BLaER1 (cell line): ENCODE measurements around the gene PICK1.

Experiments used
- H3K27ac ChIP-seq: shearing (Covaris generic); formaldehyde crosslinking; 2 replicates; pipeline ENCODE4 v1.8.1; 2022
- H3K27me3 ChIP-seq: shearing (Covaris generic); formaldehyde crosslinking; 2 replicates; pipeline ENCODE4 v1.8.1; 2022
- H3K36me3 ChIP-seq: shearing (Covaris generic); formaldehyde crosslinking; 2 replicates; pipeline ENCODE4 v1.8.1; 2022
- H3K4me1 ChIP-seq: shearing (Covaris generic); formaldehyde crosslinking; 2 replicates; pipeline ENCODE4 v1.8.1; 2022
- H3K4me2 ChIP-seq: shearing (Covaris generic); formaldehyde crosslinking; 2 replicates; pipeline ENCODE4 v1.8.1; 2022
- H3K4me3 ChIP-seq: shearing (Covaris generic); formaldehyde crosslinking; 2 replicates; pipeline ENCODE4 v1.8.1; 2022
- H3K9ac ChIP-seq: shearing (Covaris generic); formaldehyde crosslinking; 2 replicates; pipeline ENCODE4 v1.8.1; 2022
- H3K9me3 ChIP-seq: shearing (Covaris generic); formaldehyde crosslinking; 2 replicates; pipeline ENCODE4 v1.8.1; 2022
- H4K20me1 ChIP-seq: shearing (Covaris generic); formaldehyde crosslinking; 2 replicates; pipeline ENCODE4 v1.8.1; 2022
- Cebpa-rat ChIP-seq: shearing (Covaris generic); IDR thresholded peaks from 2 replicates; pipeline ENCODE4 v1.8.1; 2022

PICK1 gene

DNA sequence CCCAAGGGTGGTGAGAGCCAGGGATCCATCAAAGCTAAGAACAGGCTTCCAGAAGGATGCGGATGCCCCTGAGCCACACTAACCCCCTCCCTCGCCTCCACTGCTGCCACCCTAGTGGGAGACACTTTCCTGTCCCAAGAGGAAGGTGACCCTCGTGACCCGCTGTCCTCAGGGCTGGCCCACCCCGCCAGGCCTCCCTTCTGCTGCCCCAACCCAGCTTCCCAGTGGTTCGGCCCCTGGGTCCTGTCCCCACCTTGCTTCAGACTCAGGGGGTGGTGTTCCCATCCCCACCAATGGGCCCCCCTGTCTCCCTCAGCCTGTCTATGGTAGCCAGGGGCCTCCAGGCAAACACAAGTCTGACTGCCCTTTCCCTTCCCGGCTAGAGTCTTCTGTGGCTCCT is 6.5 kb upstream of the PICK1 start:
- Histone ChIP-seq H3K4me1 (peaks cover 41% of the 10 kb centered on the region), H3K4me2 (no peak overlapping the region), H3K27me3 (no peaks in the 10 kb centered on the region), H3K36me3 (no peaks in the 10 kb centered on the region), H3K27ac (no peak overlapping the region), H4K20me1 (no peaks in the 10 kb centered on the region), H3K9me3 (no peaks in the 10 kb centered on the region), H3K9ac (no peak overlapping the region), H3K4me3 (no peak overlapping the region)
- no peak for TF ChIP-seq Cebpa-rat

DNA sequence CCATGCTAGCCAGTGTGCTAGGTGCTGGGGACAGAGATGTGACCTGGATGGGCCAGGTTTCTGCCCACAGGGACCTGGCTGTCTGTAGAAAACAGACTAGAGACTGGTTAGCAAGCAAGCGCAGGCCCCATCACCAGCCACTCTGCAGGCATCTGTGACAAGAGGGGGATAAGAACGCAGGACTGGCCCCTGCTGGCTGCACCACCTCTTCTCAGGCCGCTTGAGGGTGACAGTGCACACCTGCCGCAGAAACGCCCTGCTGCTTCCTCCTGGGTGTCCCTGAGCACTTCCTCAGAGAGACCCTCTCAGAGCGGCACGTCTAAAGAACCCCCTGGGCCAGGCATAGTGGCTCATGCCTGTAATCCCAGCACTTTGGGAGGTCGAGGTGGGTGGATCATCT is 5.9 kb upstream of the PICK1 start:
- TF ChIP-seq Cebpa-rat: no peak
- no peaks in the 10 kb centered on the region for H3K36me3 ChIP-seq
- no peak overlapping the region for H3K4me2 ChIP-seq
- H3K4me3 ChIP-seq: no peak overlapping the region
- no peak overlapping the region for H3K27ac ChIP-seq
- H3K9me3 ChIP-seq: no peaks in the 10 kb centered on the region
- H3K9ac ChIP-seq: no peak overlapping the region
- peaks cover 47% of the 10 kb centered on the region for H3K4me1 ChIP-seq
- no peaks in the 10 kb centered on the region for H4K20me1 ChIP-seq
- no peaks in the 10 kb centered on the region for H3K27me3 ChIP-seq

DNA sequence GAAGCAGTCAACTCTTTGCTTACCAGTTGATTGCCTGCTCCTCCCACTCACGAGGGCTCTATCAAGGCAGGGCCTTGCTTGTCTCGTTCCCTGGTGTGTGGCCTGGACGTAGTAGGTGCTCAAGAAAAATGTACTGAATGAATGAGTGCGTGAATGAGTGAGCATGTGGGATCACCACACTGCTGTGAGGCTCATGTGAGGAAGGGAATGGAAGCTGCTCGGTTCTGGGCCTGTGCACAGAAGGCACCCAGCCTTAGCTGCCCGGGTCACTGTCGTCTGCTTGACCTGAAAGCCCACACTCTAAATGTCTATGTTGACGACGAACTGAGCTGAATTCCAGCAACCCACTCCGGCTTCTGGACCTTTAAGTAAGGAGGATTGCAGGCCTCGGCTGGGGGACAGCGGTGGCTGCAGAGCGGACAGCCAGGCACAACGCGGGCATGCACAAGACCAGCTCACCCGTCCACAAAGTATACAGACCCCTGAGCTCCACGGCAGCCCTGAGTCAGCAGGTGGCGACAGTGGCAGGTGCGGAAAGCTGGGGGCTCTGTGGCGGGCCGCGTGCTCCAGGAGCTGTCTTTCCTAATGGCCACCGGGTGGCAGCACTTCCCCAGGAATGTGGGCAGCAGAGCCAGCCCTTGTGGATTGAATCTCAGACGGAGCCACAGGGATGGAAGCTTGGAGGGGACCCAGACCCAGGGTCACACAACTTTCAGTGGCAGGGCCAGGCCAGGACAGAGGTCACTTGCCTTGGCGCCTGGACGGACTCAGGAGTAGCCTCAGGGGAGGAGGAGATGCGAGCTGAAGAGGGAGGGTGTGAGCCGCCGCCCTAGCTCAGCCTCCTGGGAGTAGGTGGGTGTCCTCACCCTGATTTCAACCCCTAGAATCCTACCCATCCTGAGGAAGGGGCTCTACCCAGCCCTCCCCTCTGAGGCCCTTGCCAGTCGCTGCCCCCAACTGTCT is 5.0 kb upstream of the PICK1 start:
- Histone ChIP-seq H3K9ac (peak overlapping the region; percentile 64; the same call in 1 of the 2 replicates), H3K36me3 (no peaks in the 10 kb centered on the region), H3K27ac (peak overlapping the region; percentile 63), H3K4me2 (peak overlapping the region; percentile 84), H3K4me3 (no peak overlapping the region), H4K20me1 (no peaks in the 10 kb centered on the region), H3K9me3 (no peaks in the 10 kb centered on the region), H3K27me3 (no peaks in the 10 kb centered on the region), H3K4me1 (peaks cover 56% of the 10 kb centered on the region)
- TF ChIP-seq Cebpa-rat: no peak

DNA sequence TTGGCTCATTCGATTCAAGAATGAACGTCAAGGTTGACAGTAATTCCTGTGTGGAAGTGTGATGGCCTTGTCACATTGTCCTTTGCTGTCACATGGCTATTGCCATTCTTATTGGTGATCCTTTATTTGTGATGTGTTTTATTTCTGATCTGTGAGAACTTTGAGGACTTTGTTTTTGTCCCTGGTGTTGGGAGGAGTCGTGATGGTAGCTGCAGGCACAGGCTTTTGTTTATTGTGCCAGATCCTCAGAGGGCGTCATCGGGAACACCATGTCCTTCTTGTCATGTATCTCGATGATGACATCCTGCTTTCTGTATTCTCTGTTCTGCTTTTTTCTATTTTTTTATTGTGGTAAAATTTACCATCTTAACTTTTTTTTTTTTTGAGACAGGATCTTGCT is 5.6 kb downstream of the PICK1 start:
- Histone ChIP-seq H3K36me3 (peaks cover 20% of the 10 kb centered on the region), H3K4me1 (peaks cover 45% of the 10 kb centered on the region), H3K4me2 (peak overlapping the region; percentile 34; the same call in 1 of the 2 replicates), H3K9ac (no peak overlapping the region), H3K27ac (no peak overlapping the region), H4K20me1 (no peaks in the 10 kb centered on the region), H3K4me3 (no peak overlapping the region), H3K27me3 (no peaks in the 10 kb centered on the region), H3K9me3 (no peaks in the 10 kb centered on the region)
- no peak for TF ChIP-seq Cebpa-rat

DNA sequence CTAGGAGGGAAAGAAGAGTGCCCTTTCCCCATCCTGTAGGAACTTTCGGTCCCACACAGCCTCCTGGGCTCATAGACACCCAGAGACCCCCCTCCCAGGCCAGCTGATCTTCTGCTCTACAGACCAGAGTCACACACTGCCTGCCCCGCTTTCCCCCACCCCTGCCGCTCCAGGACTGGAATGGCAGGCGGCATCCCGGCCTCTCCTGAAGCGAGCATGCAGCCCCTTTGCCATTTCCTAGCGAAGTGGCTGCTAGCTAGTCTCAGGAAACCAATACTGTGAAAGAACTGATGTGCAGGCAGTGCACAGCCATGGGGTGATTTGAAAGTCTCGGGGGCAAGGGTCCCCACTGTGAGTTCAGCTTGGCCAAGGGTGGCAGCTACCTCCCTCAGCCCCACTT is 8.3 kb downstream of the PICK1 start:
- Histone ChIP-seq H3K27me3 (no peaks in the 10 kb centered on the region), H3K4me3 (no peak overlapping the region), H3K36me3 (peaks cover 20% of the 10 kb centered on the region), H3K9ac (peak overlapping the region; percentile 93), H3K27ac (peak overlapping the region; percentile 98), H3K4me1 (peaks cover 67% of the 10 kb centered on the region), H3K4me2 (peak overlapping the region; percentile 98), H3K9me3 (no peaks in the 10 kb centered on the region), H4K20me1 (no peaks in the 10 kb centered on the region)
- no peak for TF ChIP-seq Cebpa-rat

DNA sequence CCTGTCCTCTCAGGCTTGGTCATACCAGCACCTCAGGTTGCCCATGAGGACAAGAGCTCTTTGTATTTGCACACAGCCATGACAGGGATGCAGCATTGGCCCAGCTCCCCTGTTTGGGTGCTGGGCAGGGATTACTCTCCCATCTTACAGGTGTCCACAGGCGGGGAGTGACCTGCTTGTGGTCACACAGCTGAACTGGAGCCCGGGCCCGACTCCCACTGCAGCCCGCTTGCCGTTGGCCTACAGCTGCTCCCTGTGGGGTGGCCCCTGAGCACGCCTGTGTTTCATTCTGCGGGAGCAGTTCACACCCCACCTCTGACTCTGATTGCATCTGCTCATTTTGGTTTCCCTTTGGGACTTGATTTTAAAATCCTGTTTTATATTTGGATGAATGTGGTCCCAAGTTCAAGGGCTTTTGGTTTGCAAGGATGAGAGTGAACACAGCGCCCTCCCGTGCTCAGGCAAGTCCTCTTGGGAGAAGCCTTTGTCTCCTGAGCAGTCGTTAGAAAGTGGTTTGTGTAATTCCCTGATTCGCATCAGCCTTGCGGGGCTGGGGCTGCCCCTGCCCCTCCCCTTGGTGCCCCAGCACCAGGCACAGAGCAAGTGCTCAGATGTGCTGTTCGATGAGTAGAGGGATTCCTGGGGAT is 9.3 kb downstream of the PICK1 start:
- Histone ChIP-seq H3K27me3 (no peaks in the 10 kb centered on the region), H3K4me2 (peak overlapping the region; percentile 98), H3K4me1 (peaks cover 77% of the 10 kb centered on the region), H3K9ac (peak overlapping the region; percentile 93), H3K9me3 (no peaks in the 10 kb centered on the region), H3K4me3 (peak overlapping the region; percentile 70), H4K20me1 (no peaks in the 10 kb centered on the region), H3K36me3 (peaks cover 20% of the 10 kb centered on the region), H3K27ac (peak overlapping the region; percentile 98)
- TF ChIP-seq Cebpa-rat: no peak

DNA sequence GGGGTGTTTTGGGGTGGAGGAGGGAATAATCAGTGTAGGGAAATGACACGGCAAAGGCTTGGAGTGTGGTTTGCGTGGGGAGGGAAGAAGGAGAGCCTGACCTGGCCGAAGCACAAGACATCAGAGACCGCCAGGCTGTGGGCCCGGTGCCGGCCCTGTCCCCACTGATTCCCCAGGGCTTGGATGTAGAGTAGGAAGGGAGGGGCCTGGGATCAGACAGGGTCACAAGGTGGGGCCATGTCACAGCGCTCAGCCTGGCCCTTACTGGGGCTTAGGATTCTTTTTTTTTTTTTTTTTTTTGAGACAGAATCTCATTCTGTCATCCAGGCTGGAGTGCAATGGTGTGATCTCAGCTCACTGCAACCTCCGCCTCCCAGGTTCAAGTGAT is 9.8 kb downstream of the PICK1 start:
- H3K9me3 ChIP-seq: no peaks in the 10 kb centered on the region
- H3K4me3 ChIP-seq: peak overlapping the region; percentile 70
- no peaks in the 10 kb centered on the region for H4K20me1 ChIP-seq
- peak overlapping the region; percentile 98 for H3K4me2 ChIP-seq
- peak overlapping the region; percentile 98 for H3K27ac ChIP-seq
- peak overlapping the region; percentile 93 for H3K9ac ChIP-seq
- peaks cover 20% of the 10 kb centered on the region for H3K36me3 ChIP-seq
- peaks cover 82% of the 10 kb centered on the region for H3K4me1 ChIP-seq
- TF ChIP-seq Cebpa-rat: no peak
- no peaks in the 10 kb centered on the region for H3K27me3 ChIP-seq

DNA sequence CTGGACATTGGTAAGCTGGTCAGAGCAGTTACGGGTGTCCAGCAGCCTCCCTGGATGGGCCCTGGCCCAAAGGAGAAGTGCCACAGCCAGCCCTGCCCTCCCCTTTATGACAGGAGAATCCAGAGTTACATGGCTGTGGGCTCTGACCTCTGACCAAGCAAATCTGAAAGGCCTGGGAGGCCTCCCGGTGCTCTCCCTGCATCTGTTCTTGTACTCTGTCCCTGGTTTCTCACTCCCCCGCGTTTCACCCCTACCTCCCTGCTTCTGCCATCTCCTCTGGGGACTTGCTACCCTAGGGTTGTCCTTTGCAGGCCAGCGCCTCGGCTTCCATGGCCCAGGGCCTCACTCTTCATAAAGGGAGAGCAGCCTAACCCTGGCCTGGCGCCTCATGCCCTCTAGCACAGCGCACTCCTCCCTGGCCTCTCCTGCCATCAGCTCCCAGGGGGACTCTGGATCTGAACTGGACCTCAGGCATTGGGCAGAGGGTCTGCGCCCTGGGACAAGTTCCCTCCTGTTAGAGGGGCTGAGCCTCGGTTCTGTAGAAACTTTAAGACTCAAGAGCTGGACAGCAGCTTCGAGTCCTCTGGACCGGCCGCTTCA is 10.7 kb downstream of the PICK1 start:
- peaks cover 87% of the 10 kb centered on the region for H3K4me1 ChIP-seq
- H3K9me3 ChIP-seq: no peaks in the 10 kb centered on the region
- H3K9ac ChIP-seq: peak overlapping the region; percentile 93
- H3K27me3 ChIP-seq: no peaks in the 10 kb centered on the region
- H4K20me1 ChIP-seq: no peaks in the 10 kb centered on the region
- H3K36me3 ChIP-seq: peaks cover 20% of the 10 kb centered on the region
- peak overlapping the region; percentile 98 for H3K4me2 ChIP-seq
- no peak for TF ChIP-seq Cebpa-rat
- H3K4me3 ChIP-seq: peak overlapping the region; percentile 70
- peak overlapping the region; percentile 98 for H3K27ac ChIP-seq

DNA sequence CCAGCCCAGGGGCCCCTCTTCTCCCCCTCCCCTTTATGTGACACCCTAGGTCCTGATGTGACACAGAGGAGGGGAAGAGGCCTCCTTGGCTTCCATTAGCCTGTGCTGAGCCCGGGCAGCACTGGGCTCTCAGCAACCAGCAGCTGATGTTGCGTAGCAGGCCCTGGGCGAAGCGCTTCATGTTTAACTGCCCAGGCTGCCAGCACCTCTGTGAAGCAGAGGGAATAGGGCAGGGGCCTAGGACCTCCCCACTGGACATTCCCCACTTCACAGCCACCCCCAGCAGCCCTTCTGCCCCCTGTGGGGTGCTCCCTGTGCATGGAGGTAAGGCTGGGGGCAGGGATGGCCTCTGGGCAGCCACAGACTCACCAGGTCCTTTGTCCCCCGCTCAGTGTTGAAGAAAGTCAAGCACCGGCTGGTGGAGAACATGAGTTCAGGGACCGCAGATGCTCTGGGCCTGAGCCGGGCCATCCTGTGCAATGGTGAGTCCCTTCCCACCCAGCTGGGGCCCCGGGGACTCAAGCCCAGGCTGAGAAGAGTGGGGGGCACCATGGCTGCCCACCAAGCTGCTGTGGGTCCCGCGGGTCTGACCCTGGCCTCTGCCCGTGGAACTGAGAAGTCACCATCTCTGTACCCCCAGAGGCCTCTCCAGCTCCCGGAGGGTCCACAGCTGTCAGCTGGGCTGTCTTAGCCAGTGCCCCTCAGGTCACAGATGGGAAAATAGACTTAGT is 11.6 kb downstream of the PICK1 start:
- Histone ChIP-seq H4K20me1 (no peaks in the 10 kb centered on the region), H3K27ac (peak overlapping the region; percentile 98), H3K9ac (peak overlapping the region; percentile 93), H3K9me3 (no peaks in the 10 kb centered on the region), H3K4me3 (peak overlapping the region; percentile 70), H3K36me3 (peaks cover 23% of the 10 kb centered on the region), H3K27me3 (no peaks in the 10 kb centered on the region), H3K4me2 (peak overlapping the region; percentile 98), H3K4me1 (peaks cover 89% of the 10 kb centered on the region)
- no peak for TF ChIP-seq Cebpa-rat
